Ishikawa (cell line): Measurements from ENCODE around the gene UBE2H.

ENCODE experiments used
- CREB1 ChIP-seq: IDR thresholded peaks from 2 replicates; pipeline ENCODE4 v1.6.1; 2012; ENCODE audit warnings: low read depth
- EGR1 ChIP-seq: IDR thresholded peaks from 2 replicates; pipeline ENCODE4 v1.6.1; 2012
- EP300 ChIP-seq: IDR thresholded peaks from 2 replicates; pipeline ENCODE4 v1.6.1; 2012; ENCODE audit warnings: borderline replicate concordance
- NFIC ChIP-seq: IDR thresholded peaks from 2 replicates; pipeline ENCODE4 v1.6.1; 2012
- RAD21 ChIP-seq: IDR thresholded peaks from 2 replicates; pipeline ENCODE4 v1.6.1; 2012; ENCODE audit warnings: low read depth
- TAF1 ChIP-seq: IDR thresholded peaks from 2 replicates; pipeline ENCODE4 v1.6.1; 2012; ENCODE audit warnings: low read depth, mild to moderate bottlenecking
- TCF12 ChIP-seq: IDR thresholded peaks from 2 replicates; pipeline ENCODE4 v1.6.1; 2012; ENCODE audit warnings: low read depth
- TEAD4 ChIP-seq: IDR thresholded peaks from 2 replicates; pipeline ENCODE4 v1.6.1; 2012
- YY1 ChIP-seq: IDR thresholded peaks from 2 replicates; pipeline ENCODE4 v1.6.1; 2012; ENCODE audit warnings: low read depth
- TF ChIP-seq, protein P1 (sequence below): IDR thresholded peaks from 2 replicates; pipeline ENCODE4 v1.6.1; 2012
- TF ChIP-seq, protein P2 (sequence below): IDR thresholded peaks from 2 replicates; pipeline ENCODE4 v1.6.1; 2012; ENCODE audit warnings: low read depth, mild to moderate bottlenecking

DNA sequence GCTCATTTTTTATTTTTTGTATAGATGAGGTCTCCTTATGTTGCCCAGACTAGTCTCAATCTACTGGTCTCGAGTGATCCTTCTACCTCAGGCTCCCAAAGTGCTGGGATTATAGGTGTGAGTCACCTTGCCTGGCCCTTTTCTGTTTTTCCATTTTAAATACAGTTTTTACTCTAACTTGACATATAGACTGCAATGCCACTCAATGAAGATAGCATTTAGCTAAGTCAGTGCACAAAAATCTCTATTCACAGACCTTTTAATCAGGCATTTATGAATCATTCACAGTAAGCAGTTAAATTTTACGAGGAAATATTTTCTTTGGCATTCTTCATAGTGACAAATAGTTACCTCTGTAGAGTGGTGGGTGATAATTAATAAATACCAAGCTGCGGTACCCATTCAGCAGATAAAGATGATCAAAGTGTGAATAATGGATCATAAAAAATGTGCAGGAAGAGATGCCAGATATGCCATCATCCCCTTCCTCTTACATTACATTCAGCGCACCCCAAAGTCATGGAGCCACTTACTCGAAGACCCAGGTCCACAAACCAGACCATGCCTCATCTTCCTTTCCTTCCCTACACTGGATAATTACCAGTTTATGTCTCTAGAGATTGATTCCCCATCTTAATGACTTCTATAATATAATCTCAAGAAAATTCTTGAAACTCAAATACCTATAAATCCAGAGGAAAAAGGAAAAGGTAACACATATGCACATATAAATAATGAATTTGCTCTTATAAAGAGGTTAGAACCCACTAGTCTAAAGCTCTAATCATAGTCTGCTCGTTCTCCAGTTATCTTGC is 56.0 kb downstream of the UBE2H start:
- TF ChIP-seq EGR1 (no peak), TEAD4 (no peak), TAF1 (no peak), YY1 (no peak), CREB1 (no peak), NFIC (no peak), RAD21 (no peak), TCF12 (no peak), EP300 (no peak)
- TF ChIP-seq, protein P1, sequence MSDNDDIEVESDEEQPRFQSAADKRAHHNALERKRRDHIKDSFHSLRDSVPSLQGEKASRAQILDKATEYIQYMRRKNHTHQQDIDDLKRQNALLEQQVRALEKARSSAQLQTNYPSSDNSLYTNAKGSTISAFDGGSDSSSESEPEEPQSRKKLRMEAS, result no peak
- TF ChIP-seq, protein P2, sequence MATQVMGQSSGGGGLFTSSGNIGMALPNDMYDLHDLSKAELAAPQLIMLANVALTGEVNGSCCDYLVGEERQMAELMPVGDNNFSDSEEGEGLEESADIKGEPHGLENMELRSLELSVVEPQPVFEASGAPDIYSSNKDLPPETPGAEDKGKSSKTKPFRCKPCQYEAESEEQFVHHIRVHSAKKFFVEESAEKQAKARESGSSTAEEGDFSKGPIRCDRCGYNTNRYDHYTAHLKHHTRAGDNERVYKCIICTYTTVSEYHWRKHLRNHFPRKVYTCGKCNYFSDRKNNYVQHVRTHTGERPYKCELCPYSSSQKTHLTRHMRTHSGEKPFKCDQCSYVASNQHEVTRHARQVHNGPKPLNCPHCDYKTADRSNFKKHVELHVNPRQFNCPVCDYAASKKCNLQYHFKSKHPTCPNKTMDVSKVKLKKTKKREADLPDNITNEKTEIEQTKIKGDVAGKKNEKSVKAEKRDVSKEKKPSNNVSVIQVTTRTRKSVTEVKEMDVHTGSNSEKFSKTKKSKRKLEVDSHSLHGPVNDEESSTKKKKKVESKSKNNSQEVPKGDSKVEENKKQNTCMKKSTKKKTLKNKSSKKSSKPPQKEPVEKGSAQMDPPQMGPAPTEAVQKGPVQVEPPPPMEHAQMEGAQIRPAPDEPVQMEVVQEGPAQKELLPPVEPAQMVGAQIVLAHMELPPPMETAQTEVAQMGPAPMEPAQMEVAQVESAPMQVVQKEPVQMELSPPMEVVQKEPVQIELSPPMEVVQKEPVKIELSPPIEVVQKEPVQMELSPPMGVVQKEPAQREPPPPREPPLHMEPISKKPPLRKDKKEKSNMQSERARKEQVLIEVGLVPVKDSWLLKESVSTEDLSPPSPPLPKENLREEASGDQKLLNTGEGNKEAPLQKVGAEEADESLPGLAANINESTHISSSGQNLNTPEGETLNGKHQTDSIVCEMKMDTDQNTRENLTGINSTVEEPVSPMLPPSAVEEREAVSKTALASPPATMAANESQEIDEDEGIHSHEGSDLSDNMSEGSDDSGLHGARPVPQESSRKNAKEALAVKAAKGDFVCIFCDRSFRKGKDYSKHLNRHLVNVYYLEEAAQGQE, result no peak
